ENCODE data around the gene GYPC. TPM values are rescaled to one million over a fixed set of nuclear protein-coding genes. Genes with fewer than 3 reads are reported as not detected.

The GYPC gene
- total RNA-seq, 1 experiment from 2014 or later, result 13.6 TPM

DNA sequence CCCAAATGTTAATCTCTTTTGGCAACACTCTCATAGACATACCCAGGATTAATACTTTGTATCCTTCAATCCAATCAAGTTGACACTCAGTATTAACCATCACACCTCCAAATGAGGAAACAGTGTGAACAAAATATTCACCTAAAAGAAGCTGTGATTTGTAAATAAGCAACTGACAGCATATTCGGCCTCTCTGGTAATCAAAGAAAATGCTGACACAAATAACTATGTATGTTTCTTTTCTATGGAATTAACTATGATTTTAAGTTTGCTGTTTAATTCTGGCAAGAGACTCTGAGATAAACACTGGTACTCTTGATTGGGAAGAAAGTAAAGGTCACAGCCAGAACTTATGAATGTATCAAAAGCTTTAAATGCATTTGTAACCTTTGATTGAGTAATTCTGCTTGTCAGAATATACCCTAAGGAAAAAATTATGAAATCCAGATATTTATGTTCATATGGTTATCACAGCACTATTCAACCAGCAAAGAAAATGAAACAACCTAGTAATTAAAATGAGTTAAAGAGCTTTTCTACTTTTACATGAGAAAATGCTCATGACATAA lies 3.6 kb upstream of the GYPC start:
- no CpG with 5 or more reads among the region's 1 CpG for WGBS (ENCODE audit: extremely low coverage, insufficient read length, low lambda C conversion rate)
- H3K9ac ChIP-seq (ENCODE audit: extremely low read depth, insufficient read length, low read length), result no peak overlapping the region

More for the DNA sequence above, 3.6 kb upstream of the GYPC start:
- Histone ChIP-seq H3K27ac (ENCODE audit: insufficient read length, low read depth, low read length) (no peak overlapping the region), H2AK5ac (ENCODE audit: insufficient read length, low read length) (no peak overlapping the region), H3K27me3 (ENCODE audit: insufficient read depth, low read length) (no peaks in the 10 kb centered on the region), H2BK120ac (ENCODE audit: low read depth, low read length, poor library complexity, severe bottlenecking) (no peak overlapping the region), H2BK12ac (ENCODE audit: insufficient read length, low read depth, low read length) (no peak overlapping the region), H3K18ac (ENCODE audit: insufficient read length, low read depth, low read length) (no peak overlapping the region), H4K91ac (ENCODE audit: insufficient read length, low read depth, low read length) (no peak overlapping the region), H3K9me3 (ENCODE audit: control insufficient read depth, low read depth, low read length) (no peaks in the 10 kb centered on the region), H3K4me1 (ENCODE audit: insufficient read depth, low read length) (0 out of 2 replicates have a peak, but pooled peaks cover 3% of the 10 kb centered on the region), H4K5ac (ENCODE audit: insufficient read length, low read depth, low read length) (no peak overlapping the region), H3K79me1 (ENCODE audit: insufficient read depth, low read depth, low read length, poor library complexity, severe bottlenecking) (no peaks in the 10 kb centered on the region), H2BK5ac (ENCODE audit: insufficient read length, low read length) (no peak overlapping the region), H3T11ph (ENCODE audit: low read length) (no peak overlapping the region), H3K56ac (ENCODE audit: insufficient read length, low read depth, low read length) (no peak overlapping the region), H2AFZ (ENCODE audit: low read length) (no peak overlapping the region), H3K4ac (ENCODE audit: low read depth, low read length) (no peak overlapping the region), H3K14ac (ENCODE audit: insufficient read depth, low read length) (no peak overlapping the region), H4K8ac (replicated peaks; ENCODE audit: insufficient read length, low read depth, low read length) (no peak overlapping the region), H3K79me2 (ENCODE audit: insufficient read depth, low read length) (no peaks in the 10 kb centered on the region), H4K20me1 (ENCODE audit: control insufficient read depth, insufficient read depth, insufficient read length) (no peaks in the 10 kb centered on the region), H3K23ac (ENCODE audit: insufficient read length, low read depth, low read length) (no peak overlapping the region), H2BK15ac (ENCODE audit: low read depth, low read length) (no peak overlapping the region), H2BK20ac (ENCODE audit: low read depth, low read length, poor library complexity, severe bottlenecking) (no peak overlapping the region), H3K4me2 (ENCODE audit: insufficient read depth, insufficient read length, low read length) (no peak overlapping the region), H3K23me2 (ENCODE audit: insufficient read length, low read depth, low read length, poor library complexity, severe bottlenecking) (peaks cover 19% of the 10 kb centered on the region)
- H3K4me1 Mint-ChIP-seq, result peaks cover 19 to 21% of the 10 kb centered on the region in 2 experiments
- H3K9me3 Mint-ChIP-seq, result peaks cover 3 to 5% of the 10 kb centered on the region in 2 experiments; a peak in 3 of 5 replicates
- no peak overlapping the region for H3K4me3 Mint-ChIP-seq
- DNase-seq, result no peak
- peaks cover 19% of the 10 kb centered on the region for H3K27me3 Mint-ChIP-seq (ENCODE audit: low read depth)
- TF ChIP-seq, protein P1, sequence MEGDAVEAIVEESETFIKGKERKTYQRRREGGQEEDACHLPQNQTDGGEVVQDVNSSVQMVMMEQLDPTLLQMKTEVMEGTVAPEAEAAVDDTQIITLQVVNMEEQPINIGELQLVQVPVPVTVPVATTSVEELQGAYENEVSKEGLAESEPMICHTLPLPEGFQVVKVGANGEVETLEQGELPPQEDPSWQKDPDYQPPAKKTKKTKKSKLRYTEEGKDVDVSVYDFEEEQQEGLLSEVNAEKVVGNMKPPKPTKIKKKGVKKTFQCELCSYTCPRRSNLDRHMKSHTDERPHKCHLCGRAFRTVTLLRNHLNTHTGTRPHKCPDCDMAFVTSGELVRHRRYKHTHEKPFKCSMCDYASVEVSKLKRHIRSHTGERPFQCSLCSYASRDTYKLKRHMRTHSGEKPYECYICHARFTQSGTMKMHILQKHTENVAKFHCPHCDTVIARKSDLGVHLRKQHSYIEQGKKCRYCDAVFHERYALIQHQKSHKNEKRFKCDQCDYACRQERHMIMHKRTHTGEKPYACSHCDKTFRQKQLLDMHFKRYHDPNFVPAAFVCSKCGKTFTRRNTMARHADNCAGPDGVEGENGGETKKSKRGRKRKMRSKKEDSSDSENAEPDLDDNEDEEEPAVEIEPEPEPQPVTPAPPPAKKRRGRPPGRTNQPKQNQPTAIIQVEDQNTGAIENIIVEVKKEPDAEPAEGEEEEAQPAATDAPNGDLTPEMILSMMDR (conservative IDR thresholded peaks at IDR 0.05), result no peak
- H3K36me3 Mint-ChIP-seq (ENCODE audit: insufficient read depth in 1 of 3, low read depth in 3 of 3), result no peaks in the 10 kb centered on the region
- no peak overlapping the region for H3K27ac Mint-ChIP-seq
